Activated T-cell treated with anti-CD3 and anti-CD28 coated beads, Interleukin-2, amount 50 U/mL, for 24 hours (primary cell): Measurements from ENCODE around the gene HDAC9.

Experiments
- DNase-seq: peaks from one replicate; pipeline ENCODE4 v3.0.0-alpha.2; 2020
- H3K27ac Mint-ChIP-seq: 2 replicates; pipeline ENCODE4 v1.8.0; 2020; ENCODE audit warnings: mild to moderate bottlenecking, mixed read lengths
- H3K27me3 Mint-ChIP-seq: 2 replicates; pipeline ENCODE4 v1.8.0; 2020; ENCODE audit warnings: mixed read lengths
- H3K36me3 Mint-ChIP-seq: 2 replicates; pipeline ENCODE4 v1.8.0; 2020; ENCODE audit warnings: low read depth, mixed read lengths
- H3K4me1 Mint-ChIP-seq: 2 replicates; pipeline ENCODE4 v1.8.0; 2020; ENCODE audit warnings: low read depth, mixed read lengths
- H3K4me3 Mint-ChIP-seq: 2 replicates; pipeline ENCODE4 v1.8.0; 2020; ENCODE audit warnings: mild to moderate bottlenecking, moderate library complexity, mixed read lengths
- H3K9me3 Mint-ChIP-seq: 2 replicates; pipeline ENCODE4 v1.8.0; 2020; ENCODE audit warnings: mixed read lengths

Gene HDAC9

DNA sequence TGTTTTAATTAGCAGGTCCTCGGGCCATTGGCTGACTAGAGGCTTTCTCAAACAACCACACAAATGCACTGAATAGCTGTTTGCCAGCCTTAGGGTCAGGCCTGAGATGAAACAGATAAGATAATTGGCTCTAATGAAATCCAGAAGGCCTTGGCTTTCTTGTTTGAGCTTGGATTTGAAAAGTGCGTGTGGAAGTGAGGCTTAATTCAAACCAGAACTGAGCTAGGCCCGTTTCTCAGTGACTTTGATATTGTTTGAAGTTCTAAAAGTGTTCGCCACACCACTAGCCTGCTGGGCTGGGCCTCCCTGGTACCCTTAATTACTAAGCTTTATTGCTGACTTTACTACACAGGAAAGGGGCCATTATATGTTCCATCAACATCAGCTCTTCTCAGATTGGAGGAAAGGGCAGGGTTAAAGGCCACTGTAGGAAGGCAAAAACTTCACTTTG lies 351.2 kb downstream of the HDAC9 start:
- H3K36me3 Mint-ChIP-seq, result no peaks in the 10 kb centered on the region
- no peak overlapping the region for H3K4me3 Mint-ChIP-seq
- no peaks in the 10 kb centered on the region for H3K4me1 Mint-ChIP-seq
- DNase-seq, result no peak
- H3K27me3 Mint-ChIP-seq, result no peaks in the 10 kb centered on the region
- no peak overlapping the region for H3K27ac Mint-ChIP-seq
- no peaks in the 10 kb centered on the region for H3K9me3 Mint-ChIP-seq

DNA sequence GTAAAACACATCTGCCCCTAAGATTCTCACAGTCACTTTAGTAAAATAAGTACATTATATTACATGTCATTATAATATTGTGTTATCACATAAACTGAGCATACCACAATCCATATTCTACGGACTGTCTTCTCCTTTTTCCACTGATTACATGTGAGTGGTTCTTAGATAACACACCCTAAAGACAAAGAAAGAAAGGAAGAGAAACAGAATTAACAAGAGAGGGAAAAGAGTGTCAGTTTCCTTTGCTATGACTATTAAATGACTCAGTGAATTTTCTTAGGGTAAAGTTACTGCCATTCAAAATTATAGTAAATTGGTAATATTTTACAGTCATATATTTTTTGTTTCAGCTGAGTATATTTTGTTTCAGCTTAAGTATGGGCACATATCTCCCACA lies 353.6 kb downstream of the HDAC9 start:
- Mint-ChIP-seq H3K9me3 (no peaks in the 10 kb centered on the region), H3K27ac (no peak overlapping the region), H3K36me3 (no peaks in the 10 kb centered on the region), H3K27me3 (no peaks in the 10 kb centered on the region), H3K4me1 (no peaks in the 10 kb centered on the region), H3K4me3 (no peak overlapping the region)
- DNase-seq, result no peak

DNA sequence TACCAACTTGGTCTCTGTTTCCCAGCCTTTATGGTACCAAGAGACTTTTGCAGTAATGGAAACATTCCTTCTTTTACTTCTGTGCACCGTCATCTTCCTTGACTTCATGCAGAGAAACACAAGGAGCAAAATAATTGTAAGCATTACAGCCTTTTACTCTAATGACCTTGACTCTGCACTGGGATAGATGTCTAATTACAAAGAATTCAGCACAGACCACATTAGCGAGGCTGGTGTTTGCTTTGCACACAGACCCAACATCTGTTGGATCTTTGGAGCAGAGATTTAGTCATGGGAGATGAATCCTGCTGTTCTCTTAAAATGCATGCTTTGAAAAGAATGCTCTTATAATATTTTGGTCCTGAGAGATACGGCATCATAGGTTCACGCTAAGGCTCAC lies 360.2 kb downstream of the HDAC9 start:
- Mint-ChIP-seq H3K4me1 (peaks cover 3% of the 10 kb centered on the region), H3K9me3 (peaks cover 12% of the 10 kb centered on the region), H3K27ac (no peak overlapping the region), H3K4me3 (no peak overlapping the region), H3K36me3 (no peaks in the 10 kb centered on the region), H3K27me3 (no peaks in the 10 kb centered on the region)
- no peak for DNase-seq

- H3K27ac Mint-ChIP-seq, result no peak overlapping the region
- no peaks in the 10 kb centered on the region for H3K36me3 Mint-ChIP-seq
- DNase-seq, result no peak
- H3K9me3 Mint-ChIP-seq, result peaks cover 16% of the 10 kb centered on the region
- no peaks in the 10 kb centered on the region for H3K27me3 Mint-ChIP-seq
- peaks cover 3% of the 10 kb centered on the region for H3K4me1 Mint-ChIP-seq
- H3K4me3 Mint-ChIP-seq, result no peak overlapping the region
Observed at GRCh38 chr7:18858232-18858631, 362.7 kb downstream of the HDAC9 start.

GRCh38 chr7:18859318-18859717 lies 363.8 kb downstream of the HDAC9 start:
- Mint-ChIP-seq H3K4me1 (peaks cover 3% of the 10 kb centered on the region), H3K4me3 (no peak overlapping the region), H3K27me3 (no peaks in the 10 kb centered on the region), H3K36me3 (no peaks in the 10 kb centered on the region), H3K27ac (peak overlapping the region; percentile 62), H3K9me3 (peaks cover 23% of the 10 kb centered on the region)
- DNase-seq, result no peak

DNA sequence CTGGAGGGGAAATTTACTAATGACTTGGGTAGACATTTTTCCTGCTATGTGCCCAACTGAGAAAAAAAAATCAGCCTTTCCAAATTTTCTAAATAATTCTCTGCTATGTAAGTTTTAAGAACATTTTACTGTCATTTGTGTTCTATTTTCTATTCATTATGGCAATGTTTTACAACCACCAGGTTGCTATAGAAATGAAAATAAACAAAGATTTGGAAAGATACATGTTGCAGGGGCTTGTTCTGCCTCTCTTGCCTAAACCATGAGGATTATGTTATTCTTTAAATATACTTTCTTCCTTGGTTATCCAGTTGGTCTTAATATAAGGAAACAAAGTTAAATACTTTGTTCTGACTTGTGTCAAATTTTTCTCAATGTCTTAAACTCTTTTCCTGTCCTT lies 364.7 kb downstream of the HDAC9 start:
- Mint-ChIP-seq H3K36me3 (no peaks in the 10 kb centered on the region), H3K27me3 (no peaks in the 10 kb centered on the region), H3K9me3 (peaks cover 28% of the 10 kb centered on the region), H3K4me1 (peaks cover 3% of the 10 kb centered on the region), H3K27ac (no peak overlapping the region), H3K4me3 (no peak overlapping the region)
- no peak for DNase-seq

- Mint-ChIP-seq H3K4me3 (no peak overlapping the region), H3K4me1 (peaks cover 3% of the 10 kb centered on the region), H3K27ac (no peak overlapping the region), H3K36me3 (no peaks in the 10 kb centered on the region), H3K27me3 (no peaks in the 10 kb centered on the region), H3K9me3 (peaks cover 30% of the 10 kb centered on the region)
- no peak for DNase-seq
Observed at GRCh38 chr7:18861514-18862118, 366.1 kb downstream of the HDAC9 start.

GRCh38 chr7:18864967-18865366 lies 369.4 kb downstream of the HDAC9 start:
- Mint-ChIP-seq H3K9me3 (peaks cover 18% of the 10 kb centered on the region), H3K27ac (no peak overlapping the region)

DNA sequence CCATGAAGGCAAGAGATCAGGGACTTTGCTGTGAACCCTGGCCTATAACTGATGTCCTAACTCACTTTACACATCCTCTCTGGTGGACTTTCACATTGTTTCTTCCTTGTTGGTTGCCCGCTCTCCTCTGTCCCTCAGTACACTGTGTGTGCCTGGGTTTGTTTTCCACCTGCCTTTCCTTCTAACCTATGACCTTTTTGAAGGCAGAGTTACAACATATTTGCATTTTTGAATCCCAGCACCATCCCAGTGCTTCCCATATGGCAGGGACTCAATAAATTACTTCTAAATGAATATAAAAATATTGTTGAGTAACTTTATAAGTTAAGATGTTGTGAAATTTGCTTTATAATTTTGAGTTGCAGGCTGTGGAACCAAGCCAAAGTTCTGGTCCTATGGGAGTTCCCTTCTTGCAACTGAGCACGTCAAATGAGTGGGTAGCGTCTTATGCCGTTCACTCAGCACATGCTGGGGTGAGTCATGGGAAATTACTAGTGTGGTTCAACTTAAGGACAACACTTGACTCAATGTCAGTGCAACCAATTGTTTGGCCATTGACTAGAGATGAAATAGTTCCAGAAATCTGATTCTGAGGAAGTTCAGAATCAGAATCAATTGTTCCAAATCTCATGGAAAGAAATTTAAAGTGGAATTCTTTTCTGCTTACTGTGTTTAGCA lies 370.9 kb downstream of the HDAC9 start:
- H3K9me3 Mint-ChIP-seq, result peaks cover 18% of the 10 kb centered on the region
- no peak overlapping the region for H3K4me3 Mint-ChIP-seq
- no peaks in the 10 kb centered on the region for H3K27me3 Mint-ChIP-seq
- H3K27ac Mint-ChIP-seq, result no peak overlapping the region
- no peaks in the 10 kb centered on the region for H3K4me1 Mint-ChIP-seq
- H3K36me3 Mint-ChIP-seq, result no peaks in the 10 kb centered on the region
- no peak for DNase-seq

More at GRCh38 chr7:18864967-18865366, 369.4 kb downstream of the HDAC9 start:
- H3K27me3 Mint-ChIP-seq, result no peaks in the 10 kb centered on the region
- H3K36me3 Mint-ChIP-seq, result no peaks in the 10 kb centered on the region
- no peaks in the 10 kb centered on the region for H3K4me1 Mint-ChIP-seq
- DNase-seq, result no peak
- no peak overlapping the region for H3K4me3 Mint-ChIP-seq

DNA sequence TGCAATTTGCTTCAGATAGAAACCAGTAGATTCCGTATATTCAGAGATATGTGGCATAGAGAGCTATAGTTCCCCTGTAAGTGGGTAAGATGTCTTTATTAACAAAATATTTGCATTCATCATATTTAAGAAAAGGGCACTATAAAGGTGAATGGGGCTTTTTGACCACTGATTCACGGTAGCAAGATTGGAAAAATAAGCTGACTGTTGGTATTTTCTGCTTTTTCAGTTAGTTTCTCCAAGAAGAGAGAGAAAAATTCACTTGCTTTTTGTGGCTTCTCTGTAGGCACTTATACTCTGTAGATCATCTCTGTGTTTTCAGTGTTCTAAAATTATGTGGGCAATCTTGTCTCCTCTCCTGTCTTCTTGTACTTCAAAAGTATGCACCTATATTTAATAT lies 376.8 kb downstream of the HDAC9 start:
- Mint-ChIP-seq H3K4me3 (no peak overlapping the region), H3K36me3 (no peaks in the 10 kb centered on the region), H3K27ac (no peak overlapping the region), H3K4me1 (no peaks in the 10 kb centered on the region), H3K27me3 (no peaks in the 10 kb centered on the region), H3K9me3 (no peaks in the 10 kb centered on the region)
- DNase-seq, result no peak

DNA sequence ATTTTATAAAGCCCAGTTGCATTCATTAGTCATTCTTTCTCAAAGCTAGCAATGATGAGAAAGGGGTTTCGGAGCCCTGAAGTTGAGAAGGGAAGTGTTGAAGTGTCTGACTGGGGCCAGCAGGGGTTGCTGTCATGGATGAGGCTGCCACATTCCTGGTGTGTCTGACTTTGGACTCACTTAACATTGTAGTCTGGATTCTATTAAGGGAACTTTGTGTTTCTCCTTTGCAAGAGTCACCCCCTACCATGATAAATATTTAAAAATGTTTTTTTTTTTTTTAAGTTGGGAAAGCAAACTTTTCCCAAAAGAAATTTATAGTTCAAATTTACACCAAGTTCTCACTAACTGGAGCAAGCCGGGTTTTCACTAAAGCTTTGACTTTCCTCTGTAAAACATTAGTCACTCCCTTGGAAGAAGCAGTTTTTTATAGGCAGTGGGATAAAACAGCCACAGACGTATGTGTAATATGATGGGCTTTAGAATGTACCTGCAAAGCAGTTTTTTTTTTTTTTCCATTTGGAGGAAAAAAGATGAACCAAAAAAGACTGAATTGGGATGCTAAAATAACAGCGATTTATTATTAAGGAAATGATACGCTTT lies 378.3 kb downstream of the HDAC9 start:
- DNase-seq, result no peak
- Mint-ChIP-seq H3K4me1 (no peaks in the 10 kb centered on the region), H3K36me3 (no peaks in the 10 kb centered on the region), H3K27ac (no peak overlapping the region), H3K27me3 (no peaks in the 10 kb centered on the region), H3K4me3 (no peak overlapping the region), H3K9me3 (peaks cover 2% of the 10 kb centered on the region)

- Mint-ChIP-seq H3K9me3 (peaks cover 2% of the 10 kb centered on the region), H3K36me3 (no peaks in the 10 kb centered on the region), H3K4me1 (no peaks in the 10 kb centered on the region), H3K27ac (no peak overlapping the region), H3K27me3 (no peaks in the 10 kb centered on the region), H3K4me3 (no peak overlapping the region)
- DNase-seq, result no peak
Observed at GRCh38 chr7:18874880-18875279, 379.3 kb downstream of the HDAC9 start.

GRCh38 chr7:18877874-18878273 lies 382.3 kb downstream of the HDAC9 start:
- Mint-ChIP-seq H3K36me3 (no peaks in the 10 kb centered on the region), H3K9me3 (peaks cover 6% of the 10 kb centered on the region), H3K27ac (no peak overlapping the region), H3K4me1 (no peaks in the 10 kb centered on the region), H3K27me3 (no peaks in the 10 kb centered on the region), H3K4me3 (no peak overlapping the region)
- no peak for DNase-seq

GRCh38 chr7:18886832-18887231 lies 391.3 kb downstream of the HDAC9 start:
- no peak overlapping the region for H3K27ac Mint-ChIP-seq
- H3K9me3 Mint-ChIP-seq, result peaks cover 2% of the 10 kb centered on the region
- H3K4me1 Mint-ChIP-seq, result no peaks in the 10 kb centered on the region
- H3K27me3 Mint-ChIP-seq, result no peaks in the 10 kb centered on the region
- H3K36me3 Mint-ChIP-seq, result no peaks in the 10 kb centered on the region
- no peak for DNase-seq
- H3K4me3 Mint-ChIP-seq, result no peak overlapping the region

GRCh38 chr7:18889436-18889835 lies 393.9 kb downstream of the HDAC9 start:
- Mint-ChIP-seq H3K36me3 (no peaks in the 10 kb centered on the region), H3K9me3 (peaks cover 2% of the 10 kb centered on the region), H3K4me1 (no peaks in the 10 kb centered on the region), H3K27me3 (no peaks in the 10 kb centered on the region), H3K4me3 (no peak overlapping the region), H3K27ac (no peak overlapping the region)
- no peak for DNase-seq
